Measurements from ENCODE around the gene EPB41L3. TPM values are rescaled to one million over a fixed set of nuclear protein-coding genes. Genes with fewer than 3 reads are reported as not detected.

The EPB41L3 gene
- polyA plus RNA-seq, 1 experiment, result 45.0 TPM

DNA sequence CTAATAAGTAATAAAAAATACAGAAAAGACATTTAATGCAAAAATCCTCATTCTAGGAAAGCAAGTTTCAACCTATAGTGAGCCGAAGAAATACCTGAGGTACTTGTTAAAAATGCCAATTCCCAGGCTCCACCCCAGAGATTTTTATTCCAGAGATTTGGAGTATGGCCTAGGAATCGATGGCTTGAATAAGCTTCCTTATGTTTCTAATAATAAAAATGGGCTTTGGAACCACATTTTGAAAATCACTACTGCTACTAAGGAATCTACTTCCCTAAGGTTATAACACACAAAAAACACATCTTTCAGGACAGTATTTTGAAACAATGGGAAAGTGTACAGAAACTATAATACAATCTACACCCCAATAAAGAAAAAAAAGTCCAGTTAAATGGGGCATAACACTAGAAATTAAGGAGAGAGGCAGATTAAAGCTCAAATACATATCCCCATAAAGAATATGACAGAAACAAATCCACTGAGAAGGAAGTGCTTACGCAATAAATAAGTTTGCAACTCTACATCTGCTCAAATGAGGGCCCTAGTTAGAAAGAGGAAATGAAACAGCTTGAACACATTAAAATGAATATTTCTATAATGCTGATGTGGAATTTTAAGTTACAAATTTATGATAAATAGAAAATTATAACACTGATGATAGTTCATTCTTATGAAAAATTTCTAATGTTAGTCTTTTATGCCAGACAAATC is 103.7 kb downstream of the EPB41L3 start:
- H3K27me3 ChIP-seq (ENCODE audit: control insufficient read depth, insufficient read depth, low read length), result no peaks in the 10 kb centered on the region
- DNase-seq (ENCODE audit: low read depth, low spot score), result no peak
- H3K27ac ChIP-seq (ENCODE audit: low read depth, low read length), result no peak overlapping the region
- TF ChIP-seq CTCF (IDR thresholded peaks at IDR 0.05; ENCODE audit: low read depth, low read length), result no peak
- no peaks in the 10 kb centered on the region for H3K9me3 ChIP-seq (ENCODE audit: control insufficient read depth, insufficient read depth, low read length)
- ChIA-PET CTCF (interaction anchor here (0.6 to 1.3 kb wide), 3 partner anchors 14 to 451 kb away, joined by 3 to 5 read pairs (median 4); no protein-coding TSS in a partner anchor), POLR2A (no interaction called here)
- H3K4me3 ChIP-seq (ENCODE audit: low read depth, low read length), result no peak overlapping the region

DNA sequence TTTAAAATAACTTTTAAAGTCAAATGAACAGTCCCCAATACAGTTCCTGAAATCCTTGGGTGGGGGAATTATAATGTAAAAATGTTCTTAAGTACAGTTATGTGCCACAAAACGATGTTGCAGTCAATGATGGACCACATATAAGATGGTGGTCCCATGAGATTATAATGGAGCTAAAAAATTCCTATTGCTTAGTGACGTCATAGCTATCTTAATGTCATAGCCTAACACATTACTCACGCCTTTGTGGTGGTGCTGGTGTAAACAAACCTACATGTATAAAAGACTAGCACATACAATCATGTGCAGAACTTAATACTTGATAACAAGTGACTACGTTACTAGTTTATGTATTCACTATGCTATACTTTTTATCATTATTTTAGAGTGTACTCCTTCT is 109.4 kb downstream of the EPB41L3 start:
- H3K27me3 ChIP-seq (ENCODE audit: control insufficient read depth, insufficient read depth, low read length), result no peaks in the 10 kb centered on the region
- ChIA-PET POLR2A (no interaction called here), CTCF (interaction anchor here (0.7 to 1.2 kb wide), 2 partner anchors 42 to 112 kb away, joined by 3 to 4 read pairs; no protein-coding TSS in a partner anchor)
- no peak for DNase-seq (ENCODE audit: low read depth, low spot score)
- TF ChIP-seq CTCF (IDR thresholded peaks at IDR 0.05; ENCODE audit: low read depth, low read length), result no peak
- no peak overlapping the region for H3K4me3 ChIP-seq (ENCODE audit: low read depth, low read length)
- H3K9me3 ChIP-seq (ENCODE audit: control insufficient read depth, insufficient read depth, low read length), result no peaks in the 10 kb centered on the region
- no peak overlapping the region for H3K27ac ChIP-seq (ENCODE audit: low read depth, low read length)

GRCh38 chr18:5431836-5432575 is 111.8 kb downstream of the EPB41L3 start:
- no peak for TF ChIP-seq CTCF (IDR thresholded peaks at IDR 0.05; ENCODE audit: low read depth, low read length)
- no peak for DNase-seq (ENCODE audit: low read depth, low spot score)
- POLR2A ChIA-PET, result no interaction called here
- no peaks in the 10 kb centered on the region for H3K9me3 ChIP-seq (ENCODE audit: control insufficient read depth, insufficient read depth, low read length)
- CTCF ChIA-PET, result interaction anchor here (1.0 to 1.4 kb wide), 2 partner anchors 15 to 115 kb away, joined by 3 to 8 read pairs; no protein-coding TSS in a partner anchor
- H3K4me3 ChIP-seq (ENCODE audit: low read depth, low read length), result no peak overlapping the region
- H3K27me3 ChIP-seq (ENCODE audit: control insufficient read depth, insufficient read depth, low read length), result no peaks in the 10 kb centered on the region
- no peak overlapping the region for H3K27ac ChIP-seq (ENCODE audit: low read depth, low read length)

- Histone ChIP-seq H3K27me3 (ENCODE audit: control insufficient read depth, insufficient read depth, low read length) (no peaks in the 10 kb centered on the region), H3K4me3 (ENCODE audit: low read depth, low read length) (no peak overlapping the region), H3K9me3 (ENCODE audit: control insufficient read depth, insufficient read depth, low read length) (no peaks in the 10 kb centered on the region), H3K27ac (ENCODE audit: low read depth, low read length) (no peak overlapping the region)
- ChIA-PET POLR2A (no interaction called here), CTCF (interaction anchor here (1.2 kb wide), 1 partner anchor 9 kb away, joined by 3 read pairs; no protein-coding TSS in a partner anchor)
- no peak for TF ChIP-seq CTCF (IDR thresholded peaks at IDR 0.05; ENCODE audit: low read depth, low read length)
- DNase-seq (ENCODE audit: low read depth, low spot score), result no peak
These were observed 113.7 kb downstream of the EPB41L3 start for GRCh38 chr18:5430131-5430530.

- no peak for DNase-seq (ENCODE audit: low read depth, low spot score)
- Histone ChIP-seq H3K4me3 (ENCODE audit: low read depth, low read length) (no peak overlapping the region), H3K27ac (ENCODE audit: low read depth, low read length) (no peak overlapping the region), H3K27me3 (ENCODE audit: control insufficient read depth, insufficient read depth, low read length) (no peaks in the 10 kb centered on the region), H3K9me3 (ENCODE audit: control insufficient read depth, insufficient read depth, low read length) (no peaks in the 10 kb centered on the region)
- CTCF ChIA-PET, result interaction anchor here (1.2 kb wide), 1 partner anchor 8 kb away, joined by 3 read pairs; no protein-coding TSS in a partner anchor
- no peak for TF ChIP-seq CTCF (IDR thresholded peaks at IDR 0.05; ENCODE audit: low read depth, low read length)
- POLR2A ChIA-PET, result no interaction called here
These were observed 114.1 kb downstream of the EPB41L3 start for GRCh38 chr18:5429681-5430080.

All from AG04450 (cell line).